8988T (cell line): Measurements from ENCODE around the gene STK35.

ENCODE experiments used
- DNase-seq: peaks from one replicate; pipeline ENCODE4 v3.0.0; 2011

STK35 gene

DNA sequence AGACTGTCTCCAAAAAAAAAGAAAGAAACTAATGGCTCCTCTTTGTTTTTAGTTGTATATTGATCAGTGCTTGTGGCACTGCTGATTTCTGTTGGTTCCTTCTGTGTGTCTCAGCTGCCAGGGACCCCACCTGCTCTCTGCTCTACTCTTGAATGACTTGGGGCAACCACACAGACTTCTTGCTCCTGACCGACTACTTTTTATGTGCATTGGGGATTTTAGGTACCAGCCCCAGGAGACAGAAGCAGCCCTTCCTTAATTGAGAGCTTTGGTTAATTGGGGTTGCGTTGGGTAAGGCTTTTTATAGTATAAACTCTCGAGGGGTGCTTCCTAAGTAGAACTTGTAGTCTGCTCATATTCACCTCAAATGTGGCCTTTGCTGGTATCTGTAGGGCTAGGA is 6.9 kb downstream of the STK35 start:
- DNase-seq: no peak

DNA sequence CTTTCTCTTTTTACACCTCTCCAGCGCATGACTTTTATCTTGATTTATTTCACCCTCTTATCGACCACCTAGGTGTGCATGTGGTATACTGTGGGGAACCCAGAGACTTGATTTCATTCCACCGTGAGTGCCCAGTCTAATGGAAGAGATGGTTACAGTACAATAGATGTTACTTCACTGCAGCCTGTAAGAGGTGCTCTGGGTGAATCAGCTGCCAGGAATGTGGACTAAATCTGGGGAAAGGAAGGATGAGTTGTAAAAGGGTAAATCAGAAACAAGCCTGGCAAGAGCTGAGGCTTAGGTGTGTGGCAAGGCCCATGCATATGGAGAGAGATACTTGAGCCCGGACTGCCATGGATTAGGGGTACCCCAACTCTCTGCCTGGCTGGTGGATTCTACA is 7.4 kb downstream of the STK35 start:
- DNase-seq: peak; percentile 50

DNA sequence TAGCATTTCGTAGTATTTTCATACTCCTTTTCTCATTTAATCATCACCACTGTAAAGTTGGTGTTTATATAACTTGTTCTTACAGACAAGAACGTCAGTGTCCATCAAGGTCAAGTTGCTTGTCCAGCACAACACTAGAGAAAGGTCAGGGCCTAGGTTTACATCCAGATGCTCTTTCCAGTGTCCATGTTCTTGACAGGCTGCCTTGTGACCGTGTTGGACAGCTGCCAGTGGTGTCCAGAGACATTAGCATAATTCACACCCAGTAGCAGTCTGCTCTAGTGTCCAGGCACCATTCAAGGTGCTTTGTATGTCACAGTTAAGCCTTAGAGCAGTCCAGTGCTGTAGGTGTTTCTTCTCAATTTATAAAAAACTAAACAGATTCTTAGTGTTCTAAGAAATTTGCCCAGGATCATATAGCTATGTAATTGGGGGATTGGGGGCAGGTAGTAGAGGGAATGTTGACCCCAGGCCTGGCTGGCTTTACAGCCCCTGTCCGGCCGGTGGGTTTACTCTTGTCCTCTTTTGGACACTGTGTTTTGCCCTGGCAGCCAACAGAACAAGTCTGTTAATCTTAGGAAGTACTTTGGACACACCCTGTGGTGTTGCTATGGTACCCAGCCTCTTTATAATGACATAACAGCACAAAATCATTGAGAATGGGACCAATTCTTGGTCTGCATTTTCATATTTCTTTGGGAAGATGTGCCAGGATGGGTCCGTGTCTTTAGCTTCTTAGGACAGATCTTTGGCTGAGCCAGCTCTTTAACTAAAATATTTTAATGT is 8.0 kb downstream of the STK35 start:
- DNase-seq: no peak

DNA sequence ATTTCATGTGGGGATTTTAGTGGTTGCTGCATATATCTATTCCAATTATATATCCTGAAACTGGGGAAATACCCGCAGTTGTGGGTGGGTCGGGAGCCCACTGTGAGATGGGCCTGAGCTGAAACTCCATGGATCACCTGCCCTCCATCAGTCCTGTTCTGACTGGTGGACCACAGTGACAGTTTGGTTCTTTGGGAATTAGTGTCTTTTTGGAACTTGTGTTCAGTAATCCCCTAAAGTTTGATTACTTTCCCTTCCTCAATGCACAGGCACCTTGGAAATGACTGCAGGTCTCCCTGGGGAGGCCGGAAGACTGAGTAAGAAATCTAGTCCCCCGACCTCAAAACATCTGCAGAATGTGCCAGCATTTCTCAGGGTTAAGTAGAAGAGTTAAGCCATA is 11.3 kb downstream of the STK35 start:
- no peak for DNase-seq

- DNase-seq: no peak
Observed at GRCh38 chr20:2114127-2114959, 12.7 kb downstream of the STK35 start.

- no peak for DNase-seq
Observed at GRCh38 chr20:2114990-2115681, 13.5 kb downstream of the STK35 start.

- DNase-seq: no peak
Observed at GRCh38 chr20:2116170-2116940, 14.7 kb downstream of the STK35 start.

DNA sequence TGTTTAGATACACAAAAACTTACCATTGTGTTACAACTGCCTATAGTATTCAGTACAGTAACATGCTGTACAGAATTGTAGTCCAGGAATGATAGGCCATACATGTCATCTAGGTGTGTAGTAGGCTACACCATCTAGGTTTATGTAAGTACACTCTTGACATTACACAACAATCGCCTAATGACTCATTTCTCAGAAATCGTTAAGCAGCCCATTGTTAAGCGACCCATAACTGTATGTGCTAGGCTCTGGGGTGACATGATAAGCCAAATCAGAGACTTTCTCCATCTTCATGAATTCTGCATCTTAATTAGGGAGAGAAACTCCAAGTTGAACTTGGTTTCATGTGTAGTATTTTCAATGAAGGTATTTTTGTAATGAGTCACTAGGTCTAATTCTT is 17.2 kb downstream of the STK35 start:
- DNase-seq: no peak

GRCh38 chr20:2122936-2123335 is 21.3 kb downstream of the STK35 start:
- DNase-seq: no peak

GRCh38 chr20:2123720-2124119 is 22.1 kb downstream of the STK35 start:
- DNase-seq: no peak

GRCh38 chr20:2124564-2125213 is 23.1 kb downstream of the STK35 start:
- DNase-seq: no peak

DNA sequence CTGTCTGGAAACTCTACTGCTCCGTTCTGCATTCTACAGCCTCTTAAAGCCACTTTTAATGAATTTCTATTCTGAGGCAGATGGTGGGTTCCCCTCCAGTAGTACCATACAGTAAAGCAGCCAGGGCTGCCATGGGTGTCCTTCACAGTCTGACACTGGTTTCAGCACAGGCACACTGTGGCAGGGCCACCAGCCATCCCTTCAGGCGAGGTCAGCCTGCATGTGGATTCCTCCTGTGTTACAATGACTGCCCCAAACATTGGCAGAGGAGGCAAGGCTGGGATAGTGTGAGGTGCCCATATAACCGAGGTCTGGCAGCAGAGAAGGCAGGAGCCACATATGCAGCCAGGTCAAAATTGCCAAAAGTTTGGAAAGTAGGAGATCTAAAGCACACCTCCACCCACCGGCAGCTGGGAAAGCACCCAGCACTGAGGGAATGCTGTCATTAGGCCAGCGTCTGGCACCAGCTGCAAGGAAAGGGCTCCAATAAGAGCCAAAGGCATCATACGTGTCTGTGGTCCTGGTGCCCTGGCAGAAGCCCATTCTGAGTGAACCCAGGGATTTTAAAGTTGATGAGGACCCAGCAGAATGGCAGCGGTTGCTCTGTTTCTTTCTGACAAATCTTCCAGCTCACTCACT is 24.0 kb downstream of the STK35 start:
- no peak for DNase-seq

DNA sequence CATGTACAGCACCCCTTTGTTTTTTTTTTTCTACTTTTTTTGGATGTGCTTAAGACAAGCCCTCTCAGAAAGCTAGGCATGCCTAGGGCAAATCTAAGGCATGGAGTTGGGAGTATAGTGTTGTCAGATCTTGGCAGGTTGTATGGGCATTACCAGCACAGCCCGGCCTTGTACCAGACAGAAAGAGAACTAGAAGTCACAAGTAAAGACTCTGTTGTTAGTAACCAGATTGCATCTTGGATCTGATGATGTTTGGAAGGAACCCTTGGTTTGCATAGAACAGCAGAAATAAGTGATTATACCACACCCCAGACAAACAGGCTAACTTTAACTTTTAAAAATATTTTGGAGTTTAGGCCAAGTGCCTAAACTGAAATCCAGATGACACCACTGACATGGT is 25.6 kb downstream of the STK35 start:
- DNase-seq: no peak

- DNase-seq: no peak
Observed at GRCh38 chr20:2128542-2128941, 26.9 kb downstream of the STK35 start.

GRCh38 chr20:2130062-2130591 is 28.5 kb downstream of the STK35 start:
- DNase-seq: no peak

DNA sequence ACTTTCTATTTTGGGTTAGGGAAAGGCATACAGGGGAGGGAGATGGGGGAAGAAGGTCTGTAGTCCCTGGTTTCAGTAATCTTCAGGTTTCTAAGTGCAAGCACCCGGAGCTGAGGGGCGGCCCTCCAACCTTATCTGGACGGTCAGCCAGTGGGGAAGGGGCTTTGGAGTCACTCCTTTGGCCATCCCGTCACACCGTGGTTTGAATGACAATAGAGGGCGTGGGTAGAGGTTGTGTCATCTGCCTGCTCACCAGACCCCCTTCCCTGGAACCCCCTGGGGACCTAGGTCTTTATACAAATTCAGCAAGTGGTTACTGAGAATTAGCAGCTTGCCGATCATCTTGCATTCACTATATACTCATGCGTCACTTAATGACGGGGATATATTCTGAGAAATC is 29.1 kb downstream of the STK35 start:
- no peak for DNase-seq

DNA sequence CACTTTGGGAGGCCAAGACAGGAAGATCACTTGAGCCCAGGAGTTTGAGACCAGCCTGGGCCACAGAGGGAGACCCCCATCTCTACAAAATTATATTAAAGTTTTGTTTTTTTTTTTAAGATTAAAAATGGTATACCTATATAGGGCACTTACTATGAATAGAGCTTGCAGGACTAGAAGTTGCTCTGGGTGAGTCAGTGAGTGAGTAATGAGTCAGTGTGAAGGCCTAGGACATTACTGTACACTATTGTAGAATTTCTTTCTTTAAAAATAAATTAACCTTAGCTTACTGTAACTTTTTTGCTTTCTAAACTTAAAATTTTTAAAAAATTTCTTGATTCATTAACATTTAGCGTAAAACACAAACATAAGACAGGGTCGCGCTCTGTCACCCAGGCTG is 29.7 kb downstream of the STK35 start:
- DNase-seq: no peak

GRCh38 chr20:2132461-2132901 is 30.9 kb downstream of the STK35 start:
- no peak for DNase-seq

GRCh38 chr20:2133318-2134183 is 31.9 kb downstream of the STK35 start:
- DNase-seq: no peak

DNA sequence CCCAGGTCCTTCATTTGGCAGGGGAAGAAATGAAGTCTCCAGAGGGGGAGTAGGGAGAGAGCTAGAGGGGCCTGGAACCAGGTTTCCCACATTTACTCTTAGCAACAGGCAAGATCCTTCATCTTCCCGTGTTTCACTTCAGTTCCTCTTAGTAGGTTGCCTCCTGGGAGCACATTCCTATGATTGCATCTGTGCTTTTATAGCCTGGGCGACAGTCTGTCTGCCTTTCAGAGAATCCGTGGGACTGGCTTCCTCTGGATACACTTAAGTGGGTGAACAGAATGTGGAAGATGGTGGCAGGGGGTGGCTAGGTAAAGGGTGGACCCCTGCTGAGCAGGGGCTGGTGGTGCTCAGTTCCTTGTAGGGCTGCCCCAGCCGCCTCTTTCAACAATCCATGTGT is 33.4 kb downstream of the STK35 start:
- no peak for DNase-seq

DNA sequence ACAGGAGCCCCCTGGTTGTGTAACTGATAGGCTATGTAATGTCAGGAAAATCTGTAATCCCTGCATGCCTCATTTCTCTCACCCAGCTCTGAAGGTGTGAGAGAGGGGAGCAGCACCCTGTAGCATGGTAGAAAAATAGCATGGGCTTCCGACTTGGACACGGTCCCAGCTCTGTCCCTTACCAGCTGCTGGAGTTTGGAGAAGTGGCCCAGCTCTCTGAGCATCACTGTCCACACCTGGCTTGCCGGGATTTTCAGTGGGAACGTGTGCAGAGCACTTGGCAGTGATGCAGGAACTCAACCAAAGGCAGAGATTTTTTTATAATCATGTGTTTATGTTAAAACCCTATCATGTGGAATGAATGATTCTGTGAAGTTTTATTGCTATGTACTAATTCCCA is 34.6 kb downstream of the STK35 start:
- DNase-seq: no peak
